K562 (cell line): ENCODE results near the gene BAIAP3. TPM values are rescaled to one million over a fixed set of nuclear protein-coding genes. Genes with fewer than 3 reads are reported as not detected.

ENCODE experiments used
- ARID3B ChIP-seq: fragments of 250-450 bp; sonication (Bioruptor Pico); IDR thresholded peaks from 2 replicates; pipeline ENCODE4 v1.4.0; 2020; ENCODE audit warnings: borderline replicate concordance
- CREB1 ChIP-seq, 2 experiments: sonication (generic) in 1 of 2; formaldehyde crosslinking in 1 of 2; IDR thresholded peaks; 2 replicates each; pipeline versions ENCODE4 v1.6.1 to v1.8.0; 2012 to 2022; ENCODE audit warnings: inconsistent platforms in 1 of 2, mild to moderate bottlenecking in 1 of 2, missing genetic modification reagents in 1 of 2, moderate library complexity in 1 of 2
- ELF1 ChIP-seq: fragments of 200-800 bp; sonication (Bioruptor generic); IDR thresholded peaks from 2 replicates; pipeline ENCODE4 v1.6.1; 2016; ENCODE audit warnings: missing genetic modification characterization, missing compliant biosample characterization
- ERF ChIP-seq: fragments of 450-650 bp; formaldehyde crosslinking; IDR thresholded peaks from 2 replicates; pipeline ENCODE4 v1.4.0; 2020; ENCODE audit warnings: mild to moderate bottlenecking, mixed read lengths
- FOXM1 ChIP-seq, 2 experiments: fragments of 450-650 bp in 1 of 2; sonication (generic) in 1 of 2; formaldehyde crosslinking in 1 of 2; IDR thresholded peaks; 2 replicates each; pipeline versions ENCODE4 v1.6.1 to v1.9.0; 2017 to 2022; ENCODE audit warnings: low read depth in 2 of 2, mild to moderate bottlenecking in 2 of 2, missing genetic modification reagents in 1 of 2, moderate library complexity in 1 of 2
- KLF1 ChIP-seq: fragments of 450-650 bp; IDR thresholded peaks from 2 replicates; pipeline ENCODE4 v1.6.1; 2016; ENCODE audit warnings: missing genetic modification characterization, missing compliant biosample characterization
- NCOA6 ChIP-seq: fragments of 450-650 bp; IDR thresholded peaks from 2 replicates; pipeline ENCODE4 v1.6.1; 2017; ENCODE audit warnings: mild to moderate bottlenecking
- NCOR1 ChIP-seq: fragments of 450-650 bp; IDR thresholded peaks from 2 replicates; pipeline ENCODE4 v1.6.1; 2016; ENCODE audit warnings: mild to moderate bottlenecking, moderate library complexity
- PBX2 ChIP-seq, 2 experiments: IDR thresholded peaks in 1 of 2; conservative IDR thresholded peaks in 1 of 2; 2 replicates each; pipeline ENCODE4 v1.6.1; 2016; ENCODE audit warnings: low read depth in 2 of 2, mild to moderate bottlenecking in 1 of 2, missing compliant biosample characterization in 1 of 2, missing genetic modification characterization in 1 of 2, moderate library complexity in 1 of 2
- SMAD4 ChIP-seq: fragments of 250-450 bp; sonication (Bioruptor Pico); conservative IDR thresholded peaks from 2 replicates; pipeline ENCODE4 v1.8.0; 2021; ENCODE audit warnings: inconsistent platforms, mild to moderate bottlenecking, moderate library complexity
- ZBTB40 ChIP-seq, 2 experiments: fragments of 450-650 bp in 1 of 2; sonication (generic) in 1 of 2; formaldehyde crosslinking in 1 of 2; IDR thresholded peaks; 2 replicates each; pipeline versions ENCODE4 v1.7.1 to v1.9.0; 2016 to 2022; ENCODE audit warnings: inconsistent platforms in 1 of 2, mild to moderate bottlenecking in 1 of 2, missing genetic modification reagents in 1 of 2
- polyA plus RNA-seq, 8 experiments: library from polyadenylated mRNA; depleted of rRNA in 4 of 8; stranded (reverse) in 5 of 8; unstranded in 3 of 8; fragments of >200 nt; fragmentation: Nextera tagmentation in 2 of 8; fragmentation: Illumina TruSeq in 1 of 8; extraction: Ambion mirVana in 2 of 8; extraction: Trizol in 1 of 8; gene quantifications; 2 replicates each; pipeline versions ENCODE4 v1.2.1 to v1.2.3, GENCODE V29; 2011 to 2014; ENCODE audit warnings: inconsistent platforms in 1 of 8, missing spikeins in 1 of 8
- total RNA-seq, 7 experiments: library from RNA; depleted of rRNA in 6 of 7; stranded (reverse); fragments of >200 nt in 6 of 7; fragmentation: Illumina TruSeq in 2 of 7; extraction: Trizol in 2 of 7; gene quantifications; 2 replicates each; pipeline versions ENCODE4 v1.2.1 to v1.2.3, GENCODE V29; 2011 to 2021; ENCODE audit warnings: low replicate concordance in 1 of 7

BAIAP3 gene
- total and polyA plus RNA-seq, 9 of the 15 experiments (the other 6 are each of a cell fraction or from before 2014, with no cell fraction given), result 0.03 to 4.5 (median 0.57) TPM; not detected in 1

- TF ChIP-seq ELF1 (tag), result peak; percentile 18
- TF ChIP-seq ARID3B (CRISPR knock-in tag), result no peak
- peak; percentile 74 for TF ChIP-seq ZBTB40 (IDR thresholded peaks at IDR 0.05)
- no peak for TF ChIP-seq ZBTB40 (CRISPR knock-in tag; IDR thresholded peaks at IDR 0.05)
- peak; percentile 84 for TF ChIP-seq FOXM1 (IDR thresholded peaks at IDR 0.05; ENCODE audit: low read depth)
- TF ChIP-seq FOXM1 (CRISPR knock-in tag; IDR thresholded peaks at IDR 0.05; ENCODE audit: low read depth), result peak; percentile 80; the same call in 1 of the 2 replicates
- peak; percentile 30; the same call in 1 of the 2 replicates for TF ChIP-seq KLF1 (tag)
- peak; percentile 95 for TF ChIP-seq CREB1 (IDR thresholded peaks at IDR 0.05)
- peak; percentile 96 for TF ChIP-seq CREB1 (CRISPR knock-in tag; IDR thresholded peaks at IDR 0.05)
- TF ChIP-seq ERF (CRISPR knock-in tag), result 0 out of 2 replicates have a peak, but pooled peaks have one; percentile 20
- peak; percentile 39 for TF ChIP-seq PBX2 (CRISPR knock-in tag; IDR thresholded peaks at IDR 0.05; ENCODE audit: low read depth)
- no peak for TF ChIP-seq PBX2 (tag; conservative IDR thresholded peaks at IDR 0.05; ENCODE audit: low read depth)
- peak; percentile 77 for TF ChIP-seq SMAD4 (CRISPR knock-in tag)
- no peak for TF ChIP-seq NCOR1
- TF ChIP-seq NCOA6, result peak; percentile 94
Measured at GRCh38 chr16:1308977-1309885, 24.2 kb upstream of the BAIAP3 start, which contains the start of gene UBE2I (continued).
